Adrenal gland (tissue), 5 donors: ENCODE data around the gene FAM83D.

ENCODE experiments used
- CTCF ChIP-seq, 6 experiments: fragments of 450-650 bp in 4 of 6; fragments of 200-600 bp in 2 of 6; sonication (generic) in 1 of 6; IDR thresholded peaks; 1 replicate in 5 of 6; 2 replicates in 1 of 6; pipeline versions ENCODE4 v1.5.1 to v1.8.0; 2016 to 2021; ENCODE audit warnings: antibody characterized with exemption in 6 of 6, mild to moderate bottlenecking in 2 of 6, moderate library complexity in 1 of 6
- POLR2A ChIP-seq, 2 donors: fragments of 450-650 bp; IDR thresholded peaks; one replicate each; pipeline ENCODE4 v1.6.1; 2017; ENCODE audit warnings: antibody characterized with exemption in 2 of 2, mild to moderate bottlenecking in 2 of 2, moderate library complexity in 1 of 2
- donor health status: DM: no; HTN: no; CAD: no.

GRCh38 chr20:38979842-38980241 lies 53.6 kb downstream of the FAM83D start:
- no peak for TF ChIP-seq CTCF (IDR thresholded peaks at IDR 0.05)
- no peak for TF ChIP-seq POLR2A (IDR thresholded peaks at IDR 0.05)
